Testis (tissue), 3 donors: ENCODE data around the gene PPFIA4. TPM values are rescaled to one million over a fixed set of nuclear protein-coding genes. Genes with fewer than 3 reads are reported as not detected.

ENCODE experiments used
- DNase-seq: peaks from one replicate; pipeline ENCODE4 v3.0.0-alpha.2; 2019
- H3K27ac ChIP-seq, 2 donors: fragments of 200-600 bp; sonication (generic); one replicate each; pipeline ENCODE4 v1.5.1; 2019
- H3K27me3 ChIP-seq: fragments of 200-600 bp; sonication (generic); one replicate; pipeline ENCODE4 v1.5.1; 2019
- H3K36me3 ChIP-seq: fragments of 200-600 bp; sonication (generic); one replicate; pipeline ENCODE4 v1.5.1; 2017; ENCODE audit warnings: low read depth; ENCODE audit errors: missing control alignments
- H3K4me1 ChIP-seq: fragments of 200-600 bp; sonication (generic); one replicate; pipeline ENCODE4 v1.5.1; 2019
- H3K4me3 ChIP-seq, 2 donors: fragments of 200-600 bp; sonication (generic); one replicate each; pipeline ENCODE4 v1.5.1; 2017 to 2019
- H3K9me3 ChIP-seq: fragments of 200-600 bp; sonication (generic); one replicate; pipeline ENCODE4 v1.5.1; 2017
- POLR2A ChIP-seq: fragments of 450-650 bp; IDR thresholded peaks from one replicate; pipeline ENCODE4 v1.6.1; 2017; ENCODE audit warnings: antibody characterized with exemption, mild to moderate bottlenecking, moderate library complexity
- WGBS, 2 donors: methylation state at CpG; one replicate each; pipeline ENCODE4 v1.1.5; 2018; 5-methylcytosine and 5-hydroxymethylcytosine counted together
- intact Hi-C: fragments of 100-400 bp; cut with DNase I; formaldehyde crosslinking; loops from one replicate; pipeline ENCODE4 v1.15.1; 2023; ENCODE audit warnings: low total_unique reads
- polyA plus RNA-seq: library from polyadenylated mRNA; stranded (reverse); fragments of 350-450 nt; fragmentation: Illumina TruSeq; extraction: RNeasy Lipid Tissue Mini Kit (QIAGEN cat#74804); gene quantifications from one replicate; pipeline ENCODE4 v1.2.3, GENCODE V29; 2014; ENCODE audit warnings: low read depth, low replicate concordance; ENCODE audit not compliant: insufficient read depth
- total RNA-seq, 2 donors: library from RNA; depleted of rRNA; stranded (reverse); fragments of >200 nt; gene quantifications; one replicate each; pipeline ENCODE4 v1.2.3, GENCODE V29; 2016
- TF ChIP-seq, protein P1 (sequence below), 3 experiments: fragments of 450-650 bp in 2 of 3; fragments of 200-600 bp in 1 of 3; sonication (generic) in 1 of 3; IDR thresholded peaks; one replicate each; pipeline ENCODE4 v1.5.1; 2016 to 2019; ENCODE audit warnings: antibody characterized with exemption in 3 of 3, mild to moderate bottlenecking in 2 of 3, moderate library complexity in 1 of 3

The PPFIA4 gene
- total and polyA plus RNA-seq, 3 donors from 2014 or later = 6.6 to 33.1 (median 27.2) TPM

DNA sequence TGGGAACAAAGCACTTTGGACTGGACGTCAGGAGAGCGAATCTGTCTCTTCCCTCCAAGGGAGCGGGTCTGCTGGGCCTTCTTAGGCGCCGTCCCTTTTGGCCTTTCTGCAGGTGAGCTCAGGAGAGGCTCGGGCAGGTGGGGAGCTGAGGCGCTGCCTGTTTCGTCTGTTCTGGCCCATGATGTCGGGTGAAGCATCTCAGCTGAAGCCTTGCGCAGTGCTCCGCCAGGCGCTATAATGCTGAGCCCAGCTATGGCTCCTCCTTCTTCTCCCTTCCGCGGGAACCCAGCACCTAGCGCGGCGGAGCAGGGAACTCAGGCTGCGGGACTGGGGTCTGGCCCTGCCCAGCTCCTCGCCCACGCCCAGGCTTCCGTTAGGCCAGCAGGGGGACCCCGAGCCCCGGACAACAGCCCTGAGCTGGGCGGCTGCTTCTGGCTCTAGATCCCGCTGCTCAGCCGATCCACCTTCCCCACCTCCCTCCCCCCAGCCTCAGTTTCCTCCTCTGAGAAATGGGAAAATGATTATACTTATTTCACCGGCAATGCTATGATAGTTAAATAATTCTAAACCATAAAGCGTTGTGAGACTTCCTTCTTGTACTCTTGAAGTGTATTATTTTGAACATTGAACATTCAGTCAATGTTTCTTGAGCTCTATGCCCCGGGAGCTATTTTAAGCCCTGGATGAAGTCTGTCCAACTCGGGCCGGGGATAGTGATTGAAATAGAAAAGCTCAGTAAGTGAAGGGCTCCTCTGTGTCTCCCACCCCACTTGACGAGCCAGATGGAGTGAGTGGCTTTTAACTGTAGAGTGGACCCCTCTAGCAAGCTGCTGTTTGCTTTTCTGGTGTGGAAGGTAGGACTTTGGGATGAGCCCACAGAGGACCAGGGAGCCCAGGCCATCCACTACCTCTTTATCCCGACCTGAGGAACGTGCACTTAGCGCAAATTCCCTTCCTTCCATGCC, 91.6 kb downstream of the PPFIA4 start:
- TF ChIP-seq, protein P1, sequence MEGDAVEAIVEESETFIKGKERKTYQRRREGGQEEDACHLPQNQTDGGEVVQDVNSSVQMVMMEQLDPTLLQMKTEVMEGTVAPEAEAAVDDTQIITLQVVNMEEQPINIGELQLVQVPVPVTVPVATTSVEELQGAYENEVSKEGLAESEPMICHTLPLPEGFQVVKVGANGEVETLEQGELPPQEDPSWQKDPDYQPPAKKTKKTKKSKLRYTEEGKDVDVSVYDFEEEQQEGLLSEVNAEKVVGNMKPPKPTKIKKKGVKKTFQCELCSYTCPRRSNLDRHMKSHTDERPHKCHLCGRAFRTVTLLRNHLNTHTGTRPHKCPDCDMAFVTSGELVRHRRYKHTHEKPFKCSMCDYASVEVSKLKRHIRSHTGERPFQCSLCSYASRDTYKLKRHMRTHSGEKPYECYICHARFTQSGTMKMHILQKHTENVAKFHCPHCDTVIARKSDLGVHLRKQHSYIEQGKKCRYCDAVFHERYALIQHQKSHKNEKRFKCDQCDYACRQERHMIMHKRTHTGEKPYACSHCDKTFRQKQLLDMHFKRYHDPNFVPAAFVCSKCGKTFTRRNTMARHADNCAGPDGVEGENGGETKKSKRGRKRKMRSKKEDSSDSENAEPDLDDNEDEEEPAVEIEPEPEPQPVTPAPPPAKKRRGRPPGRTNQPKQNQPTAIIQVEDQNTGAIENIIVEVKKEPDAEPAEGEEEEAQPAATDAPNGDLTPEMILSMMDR (IDR thresholded peaks at IDR 0.05) = peak; percentile 72 to 74 (median 74)
- no peak for TF ChIP-seq POLR2A
- Histone ChIP-seq H3K27ac (no peak overlapping the region), H3K27me3 (no peaks in the 10 kb centered on the region), H3K4me1 (no peaks in the 10 kb centered on the region), H3K9me3 (no peaks in the 10 kb centered on the region), H3K36me3 (no peaks in the 10 kb centered on the region), H3K4me3 (no peak overlapping the region)
- 20 to 24% methylated on average over 33 to 35 of the region's 35 CpGs for WGBS, 2 donors
- peak; percentile 83 for DNase-seq
- intact Hi-C loops = loop anchor here (5.0 kb wide), 1 partner anchor 99 kb away; no protein-coding TSS in a partner anchor

DNA sequence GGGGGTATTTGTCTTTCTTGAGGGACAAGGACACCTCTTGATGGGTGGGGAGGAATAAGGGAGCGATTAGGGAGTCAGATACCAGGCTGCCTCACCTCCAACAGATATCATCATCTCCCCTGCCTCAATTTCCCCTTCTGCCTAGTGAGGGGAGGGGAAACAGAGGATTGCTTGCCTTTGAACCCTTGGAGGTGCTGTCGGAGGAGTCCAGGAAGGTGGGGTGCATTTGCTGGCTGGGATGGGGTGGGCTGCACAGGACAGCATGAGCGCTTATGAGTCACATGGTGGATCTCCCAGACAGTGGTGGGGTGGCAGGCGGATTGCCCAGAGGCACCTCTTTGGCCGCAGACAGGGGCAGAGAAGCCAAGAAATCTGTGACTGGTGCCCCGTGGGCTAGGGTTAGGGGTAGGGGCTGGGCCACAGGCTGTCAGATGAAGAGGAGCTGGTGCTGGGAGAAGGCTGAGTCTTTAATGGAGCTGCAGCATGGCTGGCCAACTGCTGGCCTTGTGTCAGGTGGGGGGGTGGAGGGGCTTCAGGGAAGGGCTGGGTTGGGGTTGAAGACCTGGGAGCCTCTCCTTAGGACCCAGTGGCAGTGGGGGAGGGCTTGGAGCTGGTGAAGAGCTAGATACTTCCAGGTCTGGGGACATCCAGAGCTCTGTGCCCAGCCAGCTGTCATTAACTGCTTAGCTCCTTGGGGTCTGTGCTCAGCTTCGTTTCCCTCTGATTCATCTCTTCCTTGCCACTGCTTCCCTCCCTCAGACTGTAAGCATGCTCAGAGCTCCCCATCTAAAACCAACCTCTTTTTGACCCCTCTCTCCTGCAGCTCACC, 94.2 kb downstream of the PPFIA4 start:
- WGBS, 2 donors = 84% methylated on average over 6 to 7 of the region's 7 CpGs
- H3K36me3 ChIP-seq = no peaks in the 10 kb centered on the region
- intact Hi-C loops = no loop called here
- no peak overlapping the region for H3K4me3 ChIP-seq
- no peak overlapping the region for H3K27ac ChIP-seq
- no peaks in the 10 kb centered on the region for H3K27me3 ChIP-seq
- no peak for DNase-seq
- no peaks in the 10 kb centered on the region for H3K9me3 ChIP-seq
- H3K4me1 ChIP-seq = peaks cover 20% of the 10 kb centered on the region
- TF ChIP-seq, protein P1 (IDR thresholded peaks at IDR 0.05) = no peak
- TF ChIP-seq POLR2A = no peak

DNA sequence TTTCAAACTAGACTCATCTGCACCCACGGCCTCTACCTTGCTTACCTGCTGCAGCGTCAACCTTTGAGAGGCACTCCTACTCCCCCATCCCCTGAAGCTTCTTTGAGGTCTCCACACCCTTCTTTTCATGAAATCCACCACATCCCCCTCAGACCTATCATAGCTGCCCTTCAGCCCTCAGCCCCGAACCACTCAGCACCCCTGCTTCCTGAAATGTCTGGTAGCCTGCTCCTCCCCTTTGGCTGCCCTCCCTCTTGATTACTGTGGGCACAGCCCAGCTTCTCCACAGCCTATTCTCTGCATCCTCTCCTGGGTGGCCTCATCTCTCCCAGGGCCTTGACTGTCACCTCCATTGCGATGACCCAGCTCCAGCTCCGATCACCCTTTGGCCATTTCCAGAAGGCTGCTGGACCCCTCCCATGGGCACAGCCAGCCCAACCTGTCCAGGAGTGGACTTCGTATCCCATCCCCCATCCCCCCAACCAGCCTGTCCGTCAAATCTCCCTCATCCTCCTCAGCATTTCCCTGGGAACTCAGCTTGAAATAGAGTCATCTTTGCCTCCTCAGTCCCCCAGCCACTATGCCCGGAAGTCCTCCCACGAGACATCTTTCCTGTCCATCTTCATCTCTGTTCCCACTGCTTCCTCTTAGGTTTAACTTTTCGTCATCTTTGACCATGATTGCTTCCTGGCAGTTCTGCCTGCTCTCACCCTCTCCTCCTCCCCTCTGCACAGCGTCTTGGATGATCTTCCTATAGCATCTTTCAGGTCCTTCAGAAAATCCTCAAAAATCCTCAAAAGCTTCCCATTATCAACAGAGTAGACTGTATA, 95.1 kb downstream of the PPFIA4 start:
- no peak overlapping the region for H3K4me3 ChIP-seq
- no peaks in the 10 kb centered on the region for H3K27me3 ChIP-seq
- 84 to 86% methylated on average over 11 of the region's 11 CpGs for WGBS, 2 donors
- no peak for DNase-seq
- no peak overlapping the region for H3K27ac ChIP-seq
- peaks cover 27% of the 10 kb centered on the region for H3K4me1 ChIP-seq
- H3K9me3 ChIP-seq = no peaks in the 10 kb centered on the region
- TF ChIP-seq, protein P1 (IDR thresholded peaks at IDR 0.05) = no peak
- no peak for TF ChIP-seq POLR2A
- intact Hi-C loops = no loop called here
- no peaks in the 10 kb centered on the region for H3K36me3 ChIP-seq

DNA sequence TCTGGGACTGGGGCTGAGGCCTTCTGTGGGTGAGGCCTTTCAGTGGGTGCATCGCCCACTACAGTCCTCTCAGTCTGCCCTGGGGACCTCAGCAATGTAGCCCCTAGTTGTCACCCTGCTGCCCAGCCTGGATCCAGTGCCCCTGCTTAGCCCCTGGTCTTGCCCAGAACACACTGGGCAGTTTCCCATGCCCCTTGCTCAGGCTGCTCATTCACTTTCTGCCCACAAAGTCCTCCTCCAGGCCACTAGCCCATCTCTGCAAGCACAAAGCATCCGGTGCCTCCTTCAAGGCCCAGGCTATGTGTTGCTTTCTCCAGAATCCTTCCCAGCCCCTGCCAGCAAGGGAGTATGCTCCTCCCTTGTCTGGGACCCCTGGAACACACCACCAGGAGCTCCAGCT, 95.9 kb downstream of the PPFIA4 start:
- no peak for DNase-seq
- Histone ChIP-seq H3K4me3 (no peak overlapping the region), H3K27ac (no peak overlapping the region), H3K36me3 (no peaks in the 10 kb centered on the region), H3K9me3 (no peaks in the 10 kb centered on the region), H3K4me1 (peaks cover 35% of the 10 kb centered on the region), H3K27me3 (no peaks in the 10 kb centered on the region)
- 91 to 95% methylated on average over 1 to 2 of the region's 2 CpGs for WGBS, 2 donors
- intact Hi-C loops = no loop called here
- TF ChIP-seq, protein P1 (IDR thresholded peaks at IDR 0.05) = no peak
- TF ChIP-seq POLR2A = no peak
